Cardiac septum (tissue), 1 donor: ENCODE data around the gene PRPF31. TPM values are rescaled to one million over a fixed set of nuclear protein-coding genes. Genes with fewer than 3 reads are reported as not detected.

Source experiments
- DNase-seq: peaks from one replicate; pipeline ENCODE4 v3.0.0-alpha.2; 2020; ENCODE audit warnings: low spot score
- intact Hi-C: fragments of 100-400 bp; cut with DNase I; formaldehyde crosslinking; loops from one replicate; pipeline ENCODE4 v1.14.0; 2022
- total RNA-seq: library from RNA; stranded (reverse); fragmentation: NEBNext Ultra II Directional; extraction: Animal tissue kit (Norgen Biotek cat#: 25700); gene quantifications from one replicate; pipeline ENCODE4 v1.2.1, GENCODE V29; 2021
- donor health status: DM: no; HTN: no; CAD: no.

The PRPF31 gene
- total RNA-seq, 1 donor from 2014 or later = 34.0 TPM

- intact Hi-C loops = no loop called here
Observed at GRCh38 chr19:54178581-54179261, 63.2 kb downstream of the PRPF31 start.

DNA sequence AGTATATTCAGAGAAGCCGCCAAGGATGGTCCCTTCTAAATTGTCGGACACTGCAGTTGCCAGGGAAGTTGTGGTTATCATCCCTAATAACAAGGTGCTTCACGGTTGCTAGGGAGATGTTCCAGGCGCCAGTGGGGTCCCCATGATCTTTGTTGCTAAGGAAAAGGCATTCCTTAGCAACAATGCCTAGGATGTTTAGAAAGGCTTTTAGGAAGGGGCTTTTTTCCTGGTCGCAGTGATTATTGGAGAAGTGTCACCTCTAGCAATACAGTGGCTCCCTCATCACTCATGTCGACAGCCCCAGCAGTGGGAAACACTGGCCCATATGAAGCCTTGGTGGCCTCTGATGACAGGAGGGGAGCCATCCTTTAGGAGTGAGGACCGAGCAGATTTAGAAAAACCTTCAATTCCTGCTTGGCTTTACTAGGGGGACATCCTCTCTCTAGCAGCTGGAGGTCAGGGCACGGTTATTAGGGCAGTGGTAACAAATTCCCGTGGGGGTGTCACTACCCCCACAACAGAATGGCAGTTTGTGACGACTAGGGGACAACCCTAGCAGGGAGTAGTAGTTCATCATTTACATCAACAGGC is 63.8 kb downstream of the PRPF31 start:
- intact Hi-C loops = no loop called here
- no peak for DNase-seq

More at GRCh38 chr19:54178581-54179261, 63.2 kb downstream of the PRPF31 start:
- DNase-seq = no peak

- intact Hi-C loops = no loop called here
- DNase-seq = no peak
Observed at GRCh38 chr19:54179921-54180461, 64.4 kb downstream of the PRPF31 start.

GRCh38 chr19:54180691-54181091 is 65.1 kb downstream of the PRPF31 start:
- intact Hi-C loops = no loop called here
- DNase-seq = no peak

Other genes with a start within 250 kb of the PRPF31 start
- 211 TPM for gene MYADM, start 247.9 kb upstream of the PRPF31 start, total RNA-seq
- gene PRKCG, start 233.6 kb upstream of the PRPF31 start, total RNA-seq = not detected
- gene CACNG7, start 206.5 kb upstream of the PRPF31 start, total RNA-seq = not detected
- 0.11 TPM for gene CACNG8, start 152.8 kb upstream of the PRPF31 start, total RNA-seq
- gene CACNG6, start 124.1 kb upstream of the PRPF31 start, total RNA-seq = not detected
- gene VSTM1, start 51.9 kb upstream of the PRPF31 start, total RNA-seq = not detected
- gene TARM1, start 34.4 kb upstream of the PRPF31 start, total RNA-seq = not detected
- gene OSCAR, start 15.0 kb upstream of the PRPF31 start, total RNA-seq = 1.2 TPM
- gene NDUFA3, start 12.9 kb upstream of the PRPF31 start, total RNA-seq = 283 TPM
- 15.2 TPM for gene TFPT, start 97 bp upstream of the PRPF31 start, total RNA-seq
- gene CNOT3, start 22.0 kb downstream of the PRPF31 start, total RNA-seq = 22.3 TPM
- gene LENG1, start 44.0 kb downstream of the PRPF31 start, total RNA-seq = 8.3 TPM
- 4.3 TPM for gene TMC4, start 57.4 kb downstream of the PRPF31 start, total RNA-seq
- 24.3 TPM for gene MBOAT7, start 73.8 kb downstream of the PRPF31 start, total RNA-seq
- gene TSEN34, start 75.6 kb downstream of the PRPF31 start, total RNA-seq = 22.6 TPM
- gene RPS9, start 85.1 kb downstream of the PRPF31 start, total RNA-seq = 615 TPM
- gene LILRB3, start 107.3 kb downstream of the PRPF31 start, total RNA-seq = 2.7 TPM
- gene LILRA6, start 127.0 kb downstream of the PRPF31 start, total RNA-seq = 2.7 TPM
- gene LILRB5, start 141.5 kb downstream of the PRPF31 start, total RNA-seq = 4.4 TPM
- gene LILRB2, start 165.4 kb downstream of the PRPF31 start, total RNA-seq = 2.8 TPM
- 2.1 TPM for gene LILRA5, start 197.4 kb downstream of the PRPF31 start, total RNA-seq
- not detected for gene LILRA4, start 223.4 kb downstream of the PRPF31 start, total RNA-seq
- gene LAIR1, start 249.2 kb downstream of the PRPF31 start, total RNA-seq = 5.1 TPM